Astrocyte (in vitro differentiated cells and primary cell): Measurements from ENCODE around the gene TMTC1. TPM values are rescaled to one million over a fixed set of nuclear protein-coding genes. Genes with fewer than 3 reads are reported as not detected.
A peak's percentile ranks its signal among the peaks of the same experiment; 100 is the strongest.

Source experiments
- DNase-seq: peaks from one replicate; pipeline ENCODE4 v3.0.0-alpha.2; 2010; ENCODE audit warnings: low read depth
- FAIRE-seq: peaks from 2 replicates; lab custom pipeline; 2011; peaks lifted over from hg19 to GRCh38; lab: Jason Lieb, UNC
- H2AFZ ChIP-seq: 2 replicates; pipeline ENCODE4 v1.6.0; 2012; ENCODE audit warnings: low read depth, low read length, inconsistent platforms
- H3K27ac ChIP-seq: 2 replicates; pipeline ENCODE4 v1.5.1; 2011; ENCODE audit warnings: low read depth, low read length, inconsistent platforms
- H3K27me3 ChIP-seq: 2 replicates; pipeline ENCODE4 v1.6.0; 2011; ENCODE audit warnings: low read length, inconsistent platforms; ENCODE audit not compliant: insufficient read depth
- H3K36me3 ChIP-seq: 2 replicates; pipeline ENCODE4 v1.5.1; 2011; ENCODE audit warnings: low read length, inconsistent platforms; ENCODE audit not compliant: insufficient read depth
- H3K4me1 ChIP-seq: 2 replicates; pipeline ENCODE4 v1.5.1; 2011; ENCODE audit warnings: low read length, inconsistent platforms; ENCODE audit not compliant: insufficient read depth
- H3K4me2 ChIP-seq: 2 replicates; pipeline ENCODE4 v1.6.0; 2012; ENCODE audit warnings: low read length, inconsistent platforms
- H3K4me3 ChIP-seq: 2 replicates; pipeline ENCODE4 v1.5.1; 2011; ENCODE audit warnings: low read depth, mild to moderate bottlenecking, low read length, inconsistent platforms; ENCODE audit not compliant: insufficient read depth
- H3K79me2 ChIP-seq: 2 replicates; pipeline ENCODE4 v1.6.0; 2012; ENCODE audit warnings: mild to moderate bottlenecking, low read length, inconsistent platforms; ENCODE audit not compliant: insufficient read depth
- H3K9ac ChIP-seq: 2 replicates; pipeline ENCODE4 v1.6.0; 2012; ENCODE audit warnings: mild to moderate bottlenecking, low read length, inconsistent platforms
- H3K9me3 ChIP-seq: 2 replicates; pipeline ENCODE4 v1.5.1; 2012; ENCODE audit warnings: low read depth, mild to moderate bottlenecking, low read length, inconsistent platforms; ENCODE audit not compliant: insufficient read depth
- H4K20me1 ChIP-seq: 2 replicates; pipeline ENCODE4 v1.6.0; 2012; ENCODE audit warnings: low read length, inconsistent platforms; ENCODE audit not compliant: insufficient read depth
- H3K27ac Mint-ChIP-seq: one replicate; pipeline ENCODE4 v1.8.0; 2021; ENCODE audit warnings: mild to moderate bottlenecking, mixed read lengths; ENCODE audit not compliant: unreplicated experiment
- H3K27me3 Mint-ChIP-seq: one replicate; pipeline ENCODE4 v1.8.0; 2021; ENCODE audit warnings: low read depth, mixed read lengths; ENCODE audit not compliant: unreplicated experiment
- H3K36me3 Mint-ChIP-seq: one replicate; pipeline ENCODE4 v1.8.0; 2021; ENCODE audit warnings: low read depth, mixed read lengths; ENCODE audit not compliant: unreplicated experiment
- H3K4me1 Mint-ChIP-seq: one replicate; pipeline ENCODE4 v1.8.0; 2021; ENCODE audit warnings: low read depth, mixed read lengths; ENCODE audit not compliant: unreplicated experiment
- H3K4me3 Mint-ChIP-seq: one replicate; pipeline ENCODE4 v1.8.0; 2021; ENCODE audit warnings: mild to moderate bottlenecking, moderate library complexity, mixed read lengths; ENCODE audit not compliant: unreplicated experiment
- H3K9me3 Mint-ChIP-seq: one replicate; pipeline ENCODE4 v1.8.0; 2021; ENCODE audit warnings: mild to moderate bottlenecking, mixed read lengths; ENCODE audit not compliant: unreplicated experiment
- EZH2 ChIP-seq: IDR thresholded peaks from 2 replicates; pipeline ENCODE4 v1.6.1; 2012; ENCODE audit warnings: mild to moderate bottlenecking, low read length, inconsistent platforms; ENCODE audit not compliant: insufficient read depth
- total RNA-seq: library from RNA; stranded (reverse); gene quantifications from 2 replicates; pipeline ENCODE4 v1.2.1, GENCODE V29; 2021
- TF ChIP-seq, protein P1 (sequence below): IDR thresholded peaks from 2 replicates; pipeline ENCODE4 v1.5.1; 2011; ENCODE audit warnings: low read depth, mild to moderate bottlenecking, inconsistent platforms, low read length, moderate library complexity; ENCODE audit not compliant: insufficient read depth

The TMTC1 gene
- total RNA-seq, 1 donor from 2014 or later, result 4.7 TPM

DNA sequence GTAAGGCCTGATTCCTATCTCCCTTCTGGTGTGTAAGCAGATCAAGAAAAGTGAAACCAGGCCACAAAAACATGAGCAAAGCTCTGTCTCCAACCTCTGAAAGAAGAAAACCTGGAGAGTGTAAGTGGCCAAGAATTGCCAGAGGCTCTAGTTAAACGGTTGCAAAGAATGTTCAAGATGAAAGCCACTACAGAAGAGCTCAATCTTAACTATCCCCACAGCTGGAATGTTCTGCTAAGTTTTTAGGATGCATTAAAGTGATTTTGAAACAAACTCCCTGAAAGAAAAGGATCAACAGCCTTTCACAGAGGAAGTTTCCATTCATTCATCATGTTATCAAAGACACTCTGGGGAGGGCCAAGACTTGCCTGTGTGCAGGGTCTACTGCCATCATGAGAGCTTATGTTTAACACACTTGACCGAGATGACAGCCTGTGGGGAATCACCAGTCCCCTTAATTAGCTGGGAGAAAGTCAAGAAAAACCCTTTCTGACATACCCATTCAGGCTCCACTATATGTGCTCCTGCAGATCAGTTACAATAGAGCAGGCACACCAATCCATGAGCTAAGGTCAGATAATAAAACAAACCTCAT lies 158.3 kb downstream of the TMTC1 start:
- Histone ChIP-seq H3K36me3 (no peaks in the 10 kb centered on the region), H3K9me3 (no peaks in the 10 kb centered on the region), H2AFZ (no peak overlapping the region), H3K4me3 (no peak overlapping the region), H3K9ac (no peak overlapping the region), H3K27ac (no peak overlapping the region), H3K4me2 (no peak overlapping the region), H3K27me3 (no peaks in the 10 kb centered on the region), H4K20me1 (no peaks in the 10 kb centered on the region), H3K4me1 (no peaks in the 10 kb centered on the region), H3K79me2 (no peaks in the 10 kb centered on the region)
- H3K27ac Mint-ChIP-seq, result no peak overlapping the region
- DNase-seq (peak; percentile 18), FAIRE-seq (no peak)
- peaks cover 5% of the 10 kb centered on the region for H3K4me1 Mint-ChIP-seq
- no peak overlapping the region for H3K4me3 Mint-ChIP-seq
- no peaks in the 10 kb centered on the region for H3K9me3 Mint-ChIP-seq
- no peaks in the 10 kb centered on the region for H3K36me3 Mint-ChIP-seq
- no peak for TF ChIP-seq EZH2
- TF ChIP-seq, protein P1, sequence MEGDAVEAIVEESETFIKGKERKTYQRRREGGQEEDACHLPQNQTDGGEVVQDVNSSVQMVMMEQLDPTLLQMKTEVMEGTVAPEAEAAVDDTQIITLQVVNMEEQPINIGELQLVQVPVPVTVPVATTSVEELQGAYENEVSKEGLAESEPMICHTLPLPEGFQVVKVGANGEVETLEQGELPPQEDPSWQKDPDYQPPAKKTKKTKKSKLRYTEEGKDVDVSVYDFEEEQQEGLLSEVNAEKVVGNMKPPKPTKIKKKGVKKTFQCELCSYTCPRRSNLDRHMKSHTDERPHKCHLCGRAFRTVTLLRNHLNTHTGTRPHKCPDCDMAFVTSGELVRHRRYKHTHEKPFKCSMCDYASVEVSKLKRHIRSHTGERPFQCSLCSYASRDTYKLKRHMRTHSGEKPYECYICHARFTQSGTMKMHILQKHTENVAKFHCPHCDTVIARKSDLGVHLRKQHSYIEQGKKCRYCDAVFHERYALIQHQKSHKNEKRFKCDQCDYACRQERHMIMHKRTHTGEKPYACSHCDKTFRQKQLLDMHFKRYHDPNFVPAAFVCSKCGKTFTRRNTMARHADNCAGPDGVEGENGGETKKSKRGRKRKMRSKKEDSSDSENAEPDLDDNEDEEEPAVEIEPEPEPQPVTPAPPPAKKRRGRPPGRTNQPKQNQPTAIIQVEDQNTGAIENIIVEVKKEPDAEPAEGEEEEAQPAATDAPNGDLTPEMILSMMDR, result no peak
- no peaks in the 10 kb centered on the region for H3K27me3 Mint-ChIP-seq

DNA sequence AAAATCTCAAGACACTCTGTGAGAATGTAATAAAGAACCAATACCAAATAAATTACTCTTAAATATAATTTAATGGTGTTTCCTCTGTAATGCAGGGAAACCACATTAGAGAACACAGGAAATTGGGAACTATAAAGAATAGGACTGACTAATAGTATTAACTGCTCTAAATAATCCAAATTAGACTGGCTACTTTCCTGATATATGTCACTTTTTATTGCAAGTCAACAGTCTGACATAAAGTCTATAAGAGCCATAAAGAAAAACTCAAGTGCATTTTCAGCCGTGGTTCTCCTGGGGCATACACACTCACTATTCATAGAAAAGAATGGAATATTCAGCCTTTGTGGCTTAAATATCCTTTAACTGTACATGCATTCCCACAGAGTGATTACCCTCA lies 161.5 kb downstream of the TMTC1 start:
- H3K36me3 ChIP-seq, result no peaks in the 10 kb centered on the region
- Mint-ChIP-seq H3K4me3 (no peak overlapping the region), H3K27me3 (no peaks in the 10 kb centered on the region), H3K9me3 (peaks cover 1% of the 10 kb centered on the region), H3K4me1 (peaks cover 25% of the 10 kb centered on the region), H3K27ac (no peak overlapping the region), H3K36me3 (no peaks in the 10 kb centered on the region)
- DNase-seq (no peak), FAIRE-seq (no peak)
- no peak overlapping the region for H3K9ac ChIP-seq
- H3K79me2 ChIP-seq, result no peaks in the 10 kb centered on the region
- H3K4me3 ChIP-seq, result no peak overlapping the region
- no peaks in the 10 kb centered on the region for H3K4me1 ChIP-seq
- no peak overlapping the region for H2AFZ ChIP-seq
- no peak overlapping the region for H3K4me2 ChIP-seq
- H3K27ac ChIP-seq, result no peak overlapping the region
- TF ChIP-seq, protein P1, result no peak
- no peak for TF ChIP-seq EZH2
- no peaks in the 10 kb centered on the region for H4K20me1 ChIP-seq
- H3K27me3 ChIP-seq, result no peaks in the 10 kb centered on the region
- H3K9me3 ChIP-seq, result no peaks in the 10 kb centered on the region

DNA sequence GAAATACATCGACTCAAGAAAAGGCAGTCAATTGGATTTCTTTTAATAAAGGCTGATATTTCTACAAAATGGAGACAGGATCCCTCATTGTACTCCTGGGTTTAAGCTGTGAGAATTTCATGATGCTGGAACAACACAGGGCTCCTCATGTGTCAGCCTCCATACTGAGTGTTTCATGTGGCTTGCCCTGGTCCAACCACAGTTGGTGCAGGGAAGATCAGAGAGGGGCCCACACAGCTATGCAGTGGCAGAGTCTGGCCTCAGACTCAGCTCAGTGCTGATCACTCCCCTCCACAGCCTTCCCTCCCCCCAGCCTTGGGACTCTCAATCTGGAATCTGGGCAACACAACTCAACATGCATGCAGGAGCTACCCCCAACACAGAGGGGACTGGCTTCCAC lies 163.7 kb downstream of the TMTC1 start:
- no peaks in the 10 kb centered on the region for H3K9me3 ChIP-seq
- H3K27me3 ChIP-seq, result no peaks in the 10 kb centered on the region
- Mint-ChIP-seq H3K36me3 (no peaks in the 10 kb centered on the region), H3K4me1 (peaks cover 26% of the 10 kb centered on the region), H3K4me3 (no peak overlapping the region), H3K27ac (no peak overlapping the region), H3K27me3 (no peaks in the 10 kb centered on the region), H3K9me3 (peaks cover 1% of the 10 kb centered on the region)
- no peak overlapping the region for H3K4me2 ChIP-seq
- no peaks in the 10 kb centered on the region for H3K36me3 ChIP-seq
- no peaks in the 10 kb centered on the region for H3K4me1 ChIP-seq
- no peak overlapping the region for H3K9ac ChIP-seq
- TF ChIP-seq, protein P1, result no peak
- no peak for TF ChIP-seq EZH2
- no peak overlapping the region for H2AFZ ChIP-seq
- DNase-seq (no peak), FAIRE-seq (no peak)
- H3K27ac ChIP-seq, result no peak overlapping the region
- no peak overlapping the region for H3K4me3 ChIP-seq
- no peaks in the 10 kb centered on the region for H3K79me2 ChIP-seq
- no peaks in the 10 kb centered on the region for H4K20me1 ChIP-seq
